Calu3 (cell line): ENCODE measurements around the gene EMC7. TPM values are rescaled to one million over a fixed set of nuclear protein-coding genes. Genes with fewer than 3 reads are reported as not detected.

Source experiments
- BruUV-seq: library from RNA; stranded (reverse); fragments of 400-500 nt; replicated peaks from 2 replicates; lab custom pipeline; 2021; lab: Mats Ljungman, UMichigan
- CTCF ChIA-PET: fragments of 300-600 bp; sonication (Branson Sonifier 250); formaldehyde crosslinking; loops from one replicate; lab custom pipeline; 2022; ENCODE audit warnings: antibody characterized with exemption; lab: Charles Lee
- DNase-seq: peaks from one replicate; pipeline ENCODE4 v3.0.0; 2022
- H3K27ac Mint-ChIP-seq: one replicate; pipeline ENCODE4 v1.8.0; 2022; ENCODE audit warnings: mixed read lengths; ENCODE audit not compliant: unreplicated experiment
- H3K27me3 Mint-ChIP-seq: one replicate; pipeline ENCODE4 v1.8.0; 2022; ENCODE audit warnings: mixed read lengths; ENCODE audit not compliant: unreplicated experiment
- H3K36me3 Mint-ChIP-seq: one replicate; pipeline ENCODE4 v1.8.0; 2022; ENCODE audit warnings: mild to moderate bottlenecking, moderate library complexity, mixed read lengths; ENCODE audit not compliant: insufficient read depth, unreplicated experiment
- H3K4me1 Mint-ChIP-seq: one replicate; pipeline ENCODE4 v1.8.0; 2022; ENCODE audit warnings: mild to moderate bottlenecking, low read depth, mixed read lengths; ENCODE audit not compliant: unreplicated experiment
- H3K4me3 Mint-ChIP-seq: one replicate; pipeline ENCODE4 v1.8.0; 2022; ENCODE audit warnings: mild to moderate bottlenecking, low read depth, moderate library complexity, mixed read lengths; ENCODE audit not compliant: unreplicated experiment
- H3K9me3 Mint-ChIP-seq: one replicate; pipeline ENCODE4 v1.8.0; 2022; ENCODE audit warnings: low read depth, mixed read lengths; ENCODE audit not compliant: unreplicated experiment
- CTCF ChIP-seq: fragments of 200-600 bp; IDR thresholded peaks from one replicate; pipeline ENCODE4 v1.8.0; 2022; ENCODE audit warnings: antibody characterized with exemption; ENCODE audit not compliant: unreplicated experiment
- intact Hi-C: fragments of 100-400 bp; cut with micrococcal nuclease; formaldehyde crosslinking; loops from one replicate; pipeline ENCODE4 v1.10.0; 2022; ENCODE audit not compliant: unreplicated experiment
- total RNA-seq: library from RNA; stranded (reverse); gene quantifications from 2 replicates; pipeline ENCODE4 v1.2.3, GENCODE V29; 2022

EMC7 gene
- total RNA-seq, 1 experiment from 2014 or later = 34.3 TPM

- CTCF ChIA-PET = interaction anchor here (0.6 kb wide), 1 partner anchor 304 kb away, joined by 3 read pairs; no protein-coding TSS in a partner anchor
- Mint-ChIP-seq H3K9me3 (no peaks in the 10 kb centered on the region), H3K27ac (no peak overlapping the region), H3K36me3 (no peaks in the 10 kb centered on the region), H3K27me3 (no peaks in the 10 kb centered on the region), H3K4me1 (no peaks in the 10 kb centered on the region), H3K4me3 (no peak overlapping the region)
- TF ChIP-seq CTCF = no peak
- no peak for DNase-seq
- no TSS peak for BruUV-seq
- intact Hi-C loops = loop anchor here (5.0 kb wide), 1 partner anchor 148 kb away; the partner anchor contains the start of gene KATNBL1
Observed at GRCh38 chr15:34064438-34064837, 37.2 kb downstream of the EMC7 start.

- intact Hi-C loops = loop anchor here (5.0 kb wide), 1 partner anchor 152 kb away; the partner anchor contains the start of gene KATNBL1
- DNase-seq = no peak
- no peak for TF ChIP-seq CTCF
- Mint-ChIP-seq H3K4me3 (no peak overlapping the region), H3K4me1 (no peaks in the 10 kb centered on the region), H3K27ac (no peak overlapping the region), H3K27me3 (no peaks in the 10 kb centered on the region), H3K36me3 (no peaks in the 10 kb centered on the region), H3K9me3 (no peaks in the 10 kb centered on the region)
- BruUV-seq = no TSS peak
- CTCF ChIA-PET = no interaction called here
Observed at GRCh38 chr15:34059946-34060345, 41.7 kb downstream of the EMC7 start.

DNA sequence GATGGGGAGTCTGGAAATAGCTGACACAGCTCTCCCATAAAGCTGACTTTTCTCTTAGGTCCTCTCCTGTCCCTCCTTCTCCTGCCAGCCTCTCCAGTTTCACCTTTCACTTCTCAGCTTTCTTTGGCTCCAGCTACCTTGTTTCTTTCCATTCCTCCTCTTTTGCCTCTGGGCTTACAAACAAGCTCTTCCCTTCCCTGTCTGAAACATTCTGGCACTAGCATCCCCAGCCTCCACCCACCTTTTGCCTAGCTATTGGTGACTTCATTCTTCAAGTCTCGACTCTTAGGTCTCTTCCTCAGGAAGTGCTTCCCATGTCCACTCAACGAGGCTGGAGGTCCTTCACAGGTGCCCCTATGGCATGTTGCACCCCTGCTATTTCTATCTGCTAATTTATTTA, 42.2 kb downstream of the EMC7 start:
- no peak for TF ChIP-seq CTCF
- intact Hi-C loops = no loop called here
- no peaks in the 10 kb centered on the region for H3K27me3 Mint-ChIP-seq
- no TSS peak for BruUV-seq
- H3K9me3 Mint-ChIP-seq = no peaks in the 10 kb centered on the region
- H3K27ac Mint-ChIP-seq = no peak overlapping the region
- H3K4me1 Mint-ChIP-seq = no peaks in the 10 kb centered on the region
- CTCF ChIA-PET = no interaction called here
- H3K36me3 Mint-ChIP-seq = no peaks in the 10 kb centered on the region
- DNase-seq = no peak
- no peak overlapping the region for H3K4me3 Mint-ChIP-seq

- CTCF ChIA-PET = no interaction called here
- no peaks in the 10 kb centered on the region for H3K9me3 Mint-ChIP-seq
- H3K36me3 Mint-ChIP-seq = no peaks in the 10 kb centered on the region
- no peak for DNase-seq
- H3K4me3 Mint-ChIP-seq = no peak overlapping the region
- TF ChIP-seq CTCF = no peak
- H3K4me1 Mint-ChIP-seq = no peaks in the 10 kb centered on the region
- intact Hi-C loops = no loop called here
- no peak overlapping the region for H3K27ac Mint-ChIP-seq
- BruUV-seq = no TSS peak
- no peaks in the 10 kb centered on the region for H3K27me3 Mint-ChIP-seq
Observed at GRCh38 chr15:34056911-34057310, 44.8 kb downstream of the EMC7 start.
